Mesothelial cell of epicardium (in vitro differentiated cells): ENCODE data around the gene SH3BGRL3. TPM values are rescaled to one million over a fixed set of nuclear protein-coding genes. Genes with fewer than 3 reads are reported as not detected.

Source experiments
- DNase-seq, 2 experiments: peaks; one replicate each; pipeline ENCODE4 v3.0.0; 2021; ENCODE audit warnings: low spot score in 2 of 2; ENCODE audit not compliant: unreplicated experiment in 2 of 2
- H3K27ac Mint-ChIP-seq: 2 replicates; pipeline ENCODE4 v1.8.0; 2021; ENCODE audit warnings: mixed read lengths
- H3K27me3 Mint-ChIP-seq: 2 replicates; pipeline ENCODE4 v1.8.0; 2021; ENCODE audit warnings: low read depth, mixed read lengths
- H3K36me3 Mint-ChIP-seq: 2 replicates; pipeline ENCODE4 v1.8.0; 2021; ENCODE audit warnings: mixed read lengths
- H3K4me1 Mint-ChIP-seq: 2 replicates; pipeline ENCODE4 v1.8.0; 2021; ENCODE audit warnings: mixed read lengths
- H3K4me3 Mint-ChIP-seq: 2 replicates; pipeline ENCODE4 v1.8.0; 2021; ENCODE audit warnings: mild to moderate bottlenecking, moderate library complexity, mixed read lengths
- H3K9me3 Mint-ChIP-seq: 2 replicates; pipeline ENCODE4 v1.8.0; 2021; ENCODE audit warnings: mixed read lengths
- total RNA-seq: library from RNA; stranded (reverse); gene quantifications from 3 replicates; pipeline ENCODE4 v1.2.1, GENCODE V29; 2021
- TF ChIP-seq, protein P1 (sequence below): fragments of 200-600 bp; sonication (generic); IDR thresholded peaks from one replicate; pipeline ENCODE4 v1.5.0; 2021; ENCODE audit warnings: antibody characterized with exemption; ENCODE audit not compliant: unreplicated experiment

Gene SH3BGRL3
- total RNA-seq, 1 donor from 2014 or later = 35.6 TPM

DNA sequence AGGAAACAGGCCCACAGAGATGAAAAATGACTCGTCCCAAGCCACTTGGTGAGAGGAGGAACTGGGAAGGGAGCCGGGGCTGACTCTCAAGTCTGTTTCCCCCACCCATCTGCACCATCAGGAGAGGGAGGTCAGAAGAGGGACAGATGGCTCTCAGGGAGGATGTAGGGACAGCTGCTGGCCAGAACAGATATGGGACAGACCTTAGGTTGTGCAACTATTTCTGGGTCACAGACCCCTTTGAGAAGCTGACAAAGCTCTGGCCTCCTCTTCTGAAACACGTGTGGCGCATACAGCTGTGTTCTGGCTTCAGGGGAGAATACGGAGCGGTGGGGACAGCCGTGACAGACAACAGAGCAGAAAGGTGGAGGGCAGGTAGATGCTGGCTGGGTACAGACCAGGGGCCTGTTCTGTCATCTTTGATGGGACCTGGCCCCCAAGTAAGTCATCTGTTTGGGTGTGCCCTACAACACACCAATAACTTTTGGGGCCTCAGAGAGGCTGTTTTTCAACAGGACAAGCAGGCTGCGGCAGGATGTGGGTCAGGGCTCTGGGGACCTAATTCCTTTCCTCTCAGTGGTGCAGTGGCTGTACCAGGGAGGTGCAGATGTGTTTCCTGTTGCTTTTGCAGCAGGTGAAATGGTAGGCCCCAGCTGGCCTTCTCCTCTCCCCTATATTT, 7.3 kb downstream of the SH3BGRL3 start:
- Mint-ChIP-seq H3K9me3 (no peaks in the 10 kb centered on the region), H3K27me3 (no peaks in the 10 kb centered on the region), H3K4me1 (peaks cover 5% of the 10 kb centered on the region), H3K36me3 (no peaks in the 10 kb centered on the region), H3K27ac (no peak overlapping the region), H3K4me3 (no peak overlapping the region)
- no peak for DNase-seq
- TF ChIP-seq, protein P1, sequence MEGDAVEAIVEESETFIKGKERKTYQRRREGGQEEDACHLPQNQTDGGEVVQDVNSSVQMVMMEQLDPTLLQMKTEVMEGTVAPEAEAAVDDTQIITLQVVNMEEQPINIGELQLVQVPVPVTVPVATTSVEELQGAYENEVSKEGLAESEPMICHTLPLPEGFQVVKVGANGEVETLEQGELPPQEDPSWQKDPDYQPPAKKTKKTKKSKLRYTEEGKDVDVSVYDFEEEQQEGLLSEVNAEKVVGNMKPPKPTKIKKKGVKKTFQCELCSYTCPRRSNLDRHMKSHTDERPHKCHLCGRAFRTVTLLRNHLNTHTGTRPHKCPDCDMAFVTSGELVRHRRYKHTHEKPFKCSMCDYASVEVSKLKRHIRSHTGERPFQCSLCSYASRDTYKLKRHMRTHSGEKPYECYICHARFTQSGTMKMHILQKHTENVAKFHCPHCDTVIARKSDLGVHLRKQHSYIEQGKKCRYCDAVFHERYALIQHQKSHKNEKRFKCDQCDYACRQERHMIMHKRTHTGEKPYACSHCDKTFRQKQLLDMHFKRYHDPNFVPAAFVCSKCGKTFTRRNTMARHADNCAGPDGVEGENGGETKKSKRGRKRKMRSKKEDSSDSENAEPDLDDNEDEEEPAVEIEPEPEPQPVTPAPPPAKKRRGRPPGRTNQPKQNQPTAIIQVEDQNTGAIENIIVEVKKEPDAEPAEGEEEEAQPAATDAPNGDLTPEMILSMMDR = no peak

DNA sequence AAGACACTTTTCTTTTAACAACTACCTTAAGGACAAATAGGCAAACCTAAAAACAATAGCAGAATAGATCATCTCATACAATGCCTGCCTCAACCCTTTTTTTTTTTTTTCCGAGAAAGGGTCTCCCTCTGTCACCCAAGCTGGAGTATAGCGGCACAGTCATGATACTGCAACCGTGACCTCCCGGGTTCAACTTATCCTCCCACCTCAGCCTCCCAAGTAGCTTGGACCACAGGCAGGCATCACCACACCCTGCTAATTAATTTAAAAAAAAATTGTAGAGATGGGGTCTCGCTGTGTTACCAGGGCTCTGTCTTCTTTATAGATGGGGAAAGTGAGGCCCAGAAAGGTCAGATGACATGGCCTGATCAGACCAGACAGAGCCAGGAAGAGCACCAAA, 7.9 kb downstream of the SH3BGRL3 start:
- H3K27me3 Mint-ChIP-seq = no peaks in the 10 kb centered on the region
- no peaks in the 10 kb centered on the region for H3K36me3 Mint-ChIP-seq
- DNase-seq = no peak
- TF ChIP-seq, protein P1 = no peak
- H3K4me3 Mint-ChIP-seq = no peak overlapping the region
- H3K4me1 Mint-ChIP-seq = peaks cover 5% of the 10 kb centered on the region
- H3K9me3 Mint-ChIP-seq = no peaks in the 10 kb centered on the region
- no peak overlapping the region for H3K27ac Mint-ChIP-seq

GRCh38 chr1:26288311-26288941, 8.5 kb downstream of the SH3BGRL3 start:
- H3K36me3 Mint-ChIP-seq = no peaks in the 10 kb centered on the region
- DNase-seq = no peak
- TF ChIP-seq, protein P1 = no peak
- no peak overlapping the region for H3K4me3 Mint-ChIP-seq
- no peaks in the 10 kb centered on the region for H3K9me3 Mint-ChIP-seq
- no peaks in the 10 kb centered on the region for H3K27me3 Mint-ChIP-seq
- H3K27ac Mint-ChIP-seq = no peak overlapping the region
- H3K4me1 Mint-ChIP-seq = peaks cover 5% of the 10 kb centered on the region

- DNase-seq = no peak
- Mint-ChIP-seq H3K4me1 (peaks cover 5% of the 10 kb centered on the region), H3K27ac (no peak overlapping the region), H3K9me3 (no peaks in the 10 kb centered on the region), H3K4me3 (no peak overlapping the region), H3K27me3 (no peaks in the 10 kb centered on the region), H3K36me3 (peaks cover 2% of the 10 kb centered on the region)
- TF ChIP-seq, protein P1 = no peak
Measured at GRCh38 chr1:26289158-26290059, 9.5 kb downstream of the SH3BGRL3 start.

DNA sequence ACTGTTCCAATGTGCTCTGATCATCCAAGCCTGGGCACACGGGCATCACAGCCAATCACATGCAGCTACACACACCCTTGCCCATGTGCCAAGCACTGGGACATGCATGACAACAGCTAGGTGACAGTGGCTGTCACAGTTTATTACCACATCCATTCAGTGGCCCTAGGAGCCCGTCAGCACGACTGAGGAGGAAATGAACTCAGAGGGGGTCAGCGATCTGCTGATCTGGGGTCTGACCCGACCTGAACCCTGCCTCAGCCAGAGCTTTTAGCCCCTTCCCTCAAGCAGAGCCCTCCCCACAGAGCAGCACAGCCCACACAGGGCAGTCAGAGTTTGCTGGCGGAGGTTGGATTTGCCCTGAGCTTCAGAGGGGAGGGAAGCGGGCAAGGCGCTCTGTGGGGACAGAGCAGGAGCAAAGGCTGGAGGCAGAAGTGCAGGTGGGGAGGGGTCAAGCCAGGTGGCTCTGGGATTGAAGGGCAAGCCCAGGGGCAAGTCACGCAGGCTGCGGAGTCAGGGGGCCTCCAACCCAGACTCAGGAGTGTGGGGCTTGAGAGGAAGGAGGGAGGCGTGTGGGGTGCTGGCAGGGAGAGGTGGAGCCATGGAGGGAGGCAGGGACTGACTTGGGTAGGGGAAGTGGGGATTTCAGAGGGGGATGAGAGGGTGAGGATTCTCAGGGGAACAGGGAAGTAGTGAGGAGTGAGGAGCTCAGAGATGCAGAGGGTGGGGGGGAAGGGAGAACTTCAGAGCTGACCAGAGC, 10.4 kb downstream of the SH3BGRL3 start:
- no peaks in the 10 kb centered on the region for H3K27me3 Mint-ChIP-seq
- H3K27ac Mint-ChIP-seq = no peak overlapping the region
- no peaks in the 10 kb centered on the region for H3K9me3 Mint-ChIP-seq
- H3K4me1 Mint-ChIP-seq = no peaks in the 10 kb centered on the region
- DNase-seq = no peak
- H3K4me3 Mint-ChIP-seq = no peak overlapping the region
- TF ChIP-seq, protein P1 = no peak
- H3K36me3 Mint-ChIP-seq = peaks cover 2% of the 10 kb centered on the region
